A549 (cell line): ENCODE data around the gene NUDT17. TPM values are rescaled to one million over a fixed set of nuclear protein-coding genes. Genes with fewer than 3 reads are reported as not detected.

ENCODE experiments used
- ATAC-seq, 2 experiments: fragments of 200-7000 bp in 1 of 2; fragments of >200 bp in 1 of 2; cut with Nextera tagmentation in 1 of 2; cut with Tn5 transposase in 1 of 2; 3 replicates each; pipeline versions ENCODE4 v1.8.0 to v1.9.1; 2018 to 2020; ENCODE audit warnings: mild to moderate bottlenecking in 1 of 2, moderate library complexity in 1 of 2
- CTCF ChIA-PET: fragments of 300-600 bp; sonication (Branson Sonifier 250); formaldehyde crosslinking; extraction: SDS; loops from one replicate; lab custom pipeline; 2021; ENCODE audit warnings: antibody characterized with exemption, inconsistent platforms; lab: Yijun Ruan, JAX
- POLR2A ChIA-PET: fragments of 350-600 bp; formaldehyde crosslinking; extraction: SDS; loops from one replicate; lab custom pipeline; 2021; ENCODE audit warnings: antibody characterized with exemption, inconsistent platforms; lab: Yijun Ruan, JAX
- DNase-seq, 2 experiments: peaks; one replicate each; pipeline versions ENCODE4 v3.0.0 to v3.0.0-alpha.2; 2011 to 2016; ENCODE audit warnings: low read depth in 1 of 2, low spot score in 1 of 2
- FAIRE-seq: peaks from 2 replicates; lab custom pipeline; 2011; peaks lifted over from hg19 to GRCh38; lab: Jason Lieb, UNC
- H3K27ac ChIP-seq, 2 experiments: fragments of >200 bp; sonication (Bioruptor Twin); formaldehyde crosslinking; 3 replicates each; pipeline ENCODE4 v1.5.1; 2016 to 2017
- H3K4me1 ChIP-seq: fragments of >200 bp; sonication (Bioruptor Twin); formaldehyde crosslinking; 3 replicates; pipeline ENCODE4 v1.6.1; 2016
- H3K4me2 ChIP-seq: fragments of >200 bp; sonication (Bioruptor Twin); formaldehyde crosslinking; 3 replicates; pipeline ENCODE4 v1.6.1; 2016
- H3K4me3 ChIP-seq: fragments of >200 bp; sonication (Bioruptor Twin); formaldehyde crosslinking; 3 replicates; pipeline ENCODE4 v1.5.1; 2016
- H3K9me3 ChIP-seq: fragments of >200 bp; sonication (Bioruptor Twin); formaldehyde crosslinking; 3 replicates; pipeline ENCODE4 v1.6.1; 2016
- ATOH8 ChIP-seq: fragments of 250-450 bp; sonication (Bioruptor Pico); IDR thresholded peaks from 2 replicates; pipeline ENCODE4 v1.5.0; 2020; ENCODE audit warnings: low read depth, mild to moderate bottlenecking, moderate library complexity
- CBX2 ChIP-seq: fragments of 200-600 bp; sonication (generic); IDR thresholded peaks from 2 replicates; pipeline ENCODE4 v1.6.1; 2016; ENCODE audit warnings: low read depth, mild to moderate bottlenecking, borderline replicate concordance
- CHD4 ChIP-seq: fragments of 200-600 bp; sonication (generic); IDR thresholded peaks from 2 replicates; pipeline ENCODE4 v1.6.1; 2016; ENCODE audit warnings: antibody characterized with exemption, mild to moderate bottlenecking, borderline replicate concordance
- CTCF ChIP-seq: fragments of >200 bp; sonication (Bioruptor Twin); formaldehyde crosslinking; IDR thresholded peaks from 3 replicates; pipeline ENCODE4 v1.5.1; 2016
- EHMT2 ChIP-seq: fragments of 200-600 bp; sonication (generic); IDR thresholded peaks from 2 replicates; pipeline ENCODE4 v1.6.1; 2016; ENCODE audit warnings: antibody characterized with exemption, low read depth, mild to moderate bottlenecking, moderate library complexity
- EP300 ChIP-seq, 2 experiments: fragments of >200 bp; sonication (Bioruptor Twin); formaldehyde crosslinking; IDR thresholded peaks; 2 replicates in 1 of 2; 3 replicates in 1 of 2; pipeline ENCODE4 v1.6.1; 2016 to 2017
- ESRRA ChIP-seq: fragments of 150-350 bp; IDR thresholded peaks from 2 replicates; pipeline ENCODE4 v1.6.1; 2014; ENCODE audit warnings: mild to moderate bottlenecking, low read length, borderline replicate concordance
- FOSL2 ChIP-seq, 2 experiments: fragments of 450-650 bp in 1 of 2; fragments of >200 bp in 1 of 2; sonication (Bioruptor Twin) in 1 of 2; formaldehyde crosslinking; IDR thresholded peaks; 2 replicates each; pipeline versions ENCODE4 v1.5.0 to v1.6.1; 2016 to 2020; ENCODE audit warnings: mild to moderate bottlenecking in 1 of 2, moderate library complexity in 1 of 2
- GATA3 ChIP-seq: IDR thresholded peaks from 2 replicates; pipeline ENCODE4 v1.6.1; 2012; ENCODE audit warnings: borderline replicate concordance
- JUNB ChIP-seq: fragments of >200 bp; sonication (Bioruptor Twin); formaldehyde crosslinking; IDR thresholded peaks from 2 replicates; pipeline ENCODE4 v1.6.1; 2016
- MAZ ChIP-seq: fragments of 150-350 bp; IDR thresholded peaks from 2 replicates; pipeline ENCODE4 v1.6.1; 2014; ENCODE audit warnings: antibody characterized with exemption, low read depth, low read length, borderline replicate concordance
- MYC ChIP-seq: IDR thresholded peaks from 2 replicates; pipeline ENCODE4 v1.6.1; 2012; ENCODE audit warnings: mild to moderate bottlenecking, inconsistent platforms, low read length, improper control_type of control experiment, borderline replicate concordance
- RNF2 ChIP-seq: fragments of 200-600 bp; sonication (generic); IDR thresholded peaks from 2 replicates; pipeline ENCODE4 v1.6.1; 2016; ENCODE audit warnings: low read depth, mild to moderate bottlenecking, antibody characterized with exemption, moderate library complexity, borderline replicate concordance
- SMC3 ChIP-seq: fragments of >200 bp; sonication (Bioruptor Twin); formaldehyde crosslinking; IDR thresholded peaks from 3 replicates; pipeline ENCODE4 v1.6.1; 2018; ENCODE audit warnings: inconsistent platforms
- TFCP2L1 ChIP-seq: fragments of 250-450 bp; sonication (Bioruptor Pico); IDR thresholded peaks from 2 replicates; pipeline ENCODE4 v1.5.0; 2021; ENCODE audit warnings: mild to moderate bottlenecking
- ZNF302 ChIP-seq: fragments of 250-450 bp; sonication (Bioruptor Pico); IDR thresholded peaks from 2 replicates; pipeline ENCODE4 v1.9.0; 2021; ENCODE audit warnings: inconsistent platforms, mild to moderate bottlenecking, moderate library complexity
- WGBS: methylation state at CpG from one replicate; pipeline ENCODE4 v1.1.6; 2017; ENCODE audit errors: missing lambda C conversion rate; 5-methylcytosine and 5-hydroxymethylcytosine counted together
- polyA plus RNA-seq, 4 experiments: library from polyadenylated mRNA; depleted of rRNA in 3 of 4; stranded (reverse); fragments of >200 nt; fragmentation: RNase III in 1 of 4; extraction: RNeasy Plus Mini Kit Qiagen cat#74134 plus additional on column Dnase treatment in 1 of 4; gene quantifications; 2 replicates in 3 of 4; 3 replicates in 1 of 4; pipeline ENCODE4 v1.2.3, GENCODE V29; 2011 to 2017
- TF ChIP-seq, protein P1 (sequence below): fragments of 450-650 bp; IDR thresholded peaks from 2 replicates; pipeline ENCODE4 v1.6.1; 2014; ENCODE audit warnings: antibody characterized with exemption

NUDT17 gene
- polyA plus RNA-seq, 2 of the 4 experiments (the other 2 are of a cell fraction): 4.9 to 6.7 TPM

GRCh38 chr1:145847827-145848226, 2.4 kb downstream of the NUDT17 start (continued):
- TF ChIP-seq CBX2 (no peak), ESRRA (no peak), TFCP2L1 (CRISPR knock-in tag) (no peak), MYC (no peak), GATA3 (no peak), JUNB (no peak)

DNA sequence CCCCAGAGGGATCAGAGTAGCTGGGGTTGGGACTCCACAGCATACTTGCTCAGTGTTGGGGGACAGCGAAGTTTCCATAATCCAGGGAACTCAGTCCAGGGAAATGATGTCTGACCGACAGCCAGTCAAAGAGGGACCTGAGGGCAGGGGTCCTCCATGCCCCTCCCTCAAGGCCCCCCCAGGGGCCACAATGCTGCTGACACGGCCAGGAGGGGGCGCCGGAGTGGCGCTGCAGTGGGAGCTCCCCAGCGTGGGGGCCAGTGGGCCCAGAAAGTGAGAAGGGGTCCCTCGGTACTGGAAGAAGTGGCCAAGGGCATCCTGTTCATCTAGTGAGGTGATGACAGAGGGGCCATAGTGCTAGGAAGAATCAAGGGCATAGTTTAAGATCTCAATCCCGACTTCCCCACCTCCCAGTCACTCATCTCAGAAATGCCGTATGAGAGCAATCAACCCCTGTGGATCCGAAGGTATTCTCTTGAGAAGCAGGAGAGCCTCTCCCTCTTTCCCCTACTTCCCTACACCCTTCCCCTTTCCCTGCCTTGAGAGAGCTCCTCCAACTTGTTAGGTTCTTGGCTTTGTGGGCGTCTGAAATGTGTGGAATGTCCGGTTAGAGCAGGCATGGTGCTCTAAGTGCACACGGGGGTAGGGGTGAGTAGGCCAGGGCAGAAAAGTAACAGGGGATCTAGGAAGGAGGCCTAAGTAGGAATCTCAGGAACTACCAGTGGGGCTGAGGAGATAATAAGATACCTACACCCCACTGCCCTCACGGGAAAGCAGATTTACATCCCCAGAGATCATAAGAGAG, 4.1 kb downstream of the NUDT17 start:
- ATAC-seq: no peak
- H3K4me2 ChIP-seq: no peak overlapping the region

GRCh38 chr1:145855426-145855948, 10.1 kb downstream of the NUDT17 start:
- 61% methylated on average over 7 of the region's 7 CpGs for WGBS
- H3K4me2 ChIP-seq: no peak overlapping the region
- H3K9me3 ChIP-seq: no peaks in the 10 kb centered on the region
- ChIA-PET POLR2A (no interaction called here), CTCF (interaction anchor here (0.6 to 12.5 kb wide), 14 partner anchors 8 to 164 kb away, joined by 3 to 185 read pairs (median 4); partner anchors contain the start of genes ITGA10 and NUDT17)
- no peak overlapping the region for H3K4me3 ChIP-seq
- H3K4me1 ChIP-seq: peaks cover 10% of the 10 kb centered on the region; the same call in 2 of the 3 replicates
- TF ChIP-seq EP300 (IDR thresholded peaks at IDR 0.05): no peak
- peak; percentile 23; the same call in 1 of the 3 replicates for TF ChIP-seq SMC3
- TF ChIP-seq ESRRA: 0 out of 2 replicates have a peak, but pooled peaks have one; percentile 53
- TF ChIP-seq, protein P1, sequence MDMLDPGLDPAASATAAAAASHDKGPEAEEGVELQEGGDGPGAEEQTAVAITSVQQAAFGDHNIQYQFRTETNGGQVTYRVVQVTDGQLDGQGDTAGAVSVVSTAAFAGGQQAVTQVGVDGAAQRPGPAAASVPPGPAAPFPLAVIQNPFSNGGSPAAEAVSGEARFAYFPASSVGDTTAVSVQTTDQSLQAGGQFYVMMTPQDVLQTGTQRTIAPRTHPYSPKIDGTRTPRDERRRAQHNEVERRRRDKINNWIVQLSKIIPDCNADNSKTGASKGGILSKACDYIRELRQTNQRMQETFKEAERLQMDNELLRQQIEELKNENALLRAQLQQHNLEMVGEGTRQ: no peak
- peak; percentile 40 for TF ChIP-seq CTCF
- FAIRE-seq (no peak), ATAC-seq (no peak), DNase-seq (no peak)
- no peak overlapping the region for H3K27ac ChIP-seq

More for the DNA sequence above, 4.1 kb downstream of the NUDT17 start:
- POLR2A ChIA-PET: no interaction called here
- WGBS: 77% methylated on average over 14 of the region's 15 CpGs
- Histone ChIP-seq H3K9me3 (no peaks in the 10 kb centered on the region), H3K4me3 (no peak overlapping the region), H3K27ac (no peak overlapping the region), H3K4me1 (peaks cover 4% of the 10 kb centered on the region; the same call in 1 of the 3 replicates)
- TF ChIP-seq EHMT2: no peak
- TF ChIP-seq CHD4: no peak
- TF ChIP-seq ZNF302 (CRISPR knock-in tag): no peak
- 0 out of 3 replicates have a peak, but pooled peaks have one; percentile 19 for TF ChIP-seq CTCF
- no peak for TF ChIP-seq RNF2
- no peak for TF ChIP-seq FOSL2 (IDR thresholded peaks at IDR 0.05)
- no peak for TF ChIP-seq FOSL2 (CRISPR knock-in tag; IDR thresholded peaks at IDR 0.05)
- TF ChIP-seq ATOH8 (CRISPR knock-in tag): no peak
- TF ChIP-seq SMC3: no peak
- peak; percentile 92; the same call in 1 of the 2 replicates for TF ChIP-seq MAZ
- CTCF ChIA-PET: interaction anchor here (0.9 to 7.8 kb wide), 15 partner anchors 9 to 184 kb away, joined by 3 to 71 read pairs (median 5); partner anchors contain the start of genes ITGA10 and PIAS3
- DNase-seq (no peak), FAIRE-seq (no peak)
